HepG2 (cell line): ENCODE measurements around the gene ARIH2. TPM values are rescaled to one million over a fixed set of nuclear protein-coding genes. Genes with fewer than 3 reads are reported as not detected.
A peak's percentile ranks its signal among the peaks of the same experiment; 100 is the strongest.

Source experiments
- CEBPG ChIP-seq: IDR thresholded peaks from 2 replicates; pipeline ENCODE4 v1.6.1; 2016
- ELF1 ChIP-seq: sonication (generic); formaldehyde crosslinking; IDR thresholded peaks from 2 replicates; pipeline ENCODE4 v1.4.0; 2020; ENCODE audit warnings: missing genetic modification reagents
- IRF2 ChIP-seq: IDR thresholded peaks from 2 replicates; pipeline ENCODE4 v1.6.1; 2018; ENCODE audit warnings: missing genetic modification reagents, missing compliant biosample characterization
- IRX3 ChIP-seq: sonication (generic); formaldehyde crosslinking; IDR thresholded peaks from 2 replicates; pipeline ENCODE4 v1.8.1; 2023; ENCODE audit warnings: mild to moderate bottlenecking, low read depth, missing genetic modification reagents, borderline replicate concordance
- KDM1A ChIP-seq: IDR thresholded peaks from 2 replicates; pipeline ENCODE4 v1.6.1; 2016; ENCODE audit warnings: missing compliant biosample characterization
- NCOR1 ChIP-seq: fragments of 200-600 bp; sonication (generic); IDR thresholded peaks from 2 replicates; pipeline ENCODE4 v1.7.0; 2017; ENCODE audit warnings: antibody characterized with exemption, low read length, borderline replicate concordance
- PHF20 ChIP-seq: sonication (generic); formaldehyde crosslinking; IDR thresholded peaks from 2 replicates; pipeline ENCODE4 v1.5.0; 2020; ENCODE audit warnings: mild to moderate bottlenecking, missing genetic modification reagents
- PRMT3 ChIP-seq: sonication (generic); formaldehyde crosslinking; IDR thresholded peaks from 2 replicates; pipeline ENCODE4 v1.8.1; 2022; ENCODE audit warnings: low read depth, mild to moderate bottlenecking, moderate library complexity, missing genetic modification reagents, borderline replicate concordance
- PTBP1 ChIP-seq: fragments of 200-400 bp; formaldehyde crosslinking; IDR thresholded peaks from 2 replicates; pipeline ENCODE4 v1.6.1; 2018; ENCODE audit warnings: low read length, low read depth; ENCODE audit not compliant: poor library complexity, severe bottlenecking
- RBM22 ChIP-seq: fragments of 200-400 bp; formaldehyde crosslinking; optimal IDR thresholded peaks from 2 replicates; pipeline ENCODE3; 2017; ENCODE audit warnings: mild to moderate bottlenecking, low read length, moderate library complexity
- REL ChIP-seq: sonication (generic); formaldehyde crosslinking; conservative IDR thresholded peaks from 2 replicates; pipeline ENCODE4 v1.8.0; 2022; ENCODE audit warnings: mild to moderate bottlenecking, missing genetic modification reagents, moderate library complexity
- SAFB2 ChIP-seq: sonication (generic); formaldehyde crosslinking; IDR thresholded peaks from 2 replicates; pipeline ENCODE4 v1.5.1; 2020; ENCODE audit warnings: missing genetic modification reagents, low read depth, mild to moderate bottlenecking, borderline replicate concordance
- TBX2 ChIP-seq: sonication (generic); formaldehyde crosslinking; IDR thresholded peaks from 2 replicates; pipeline ENCODE4 v1.5.0; 2020; ENCODE audit warnings: missing genetic modification reagents, mild to moderate bottlenecking, borderline replicate concordance
- TP53 ChIP-seq: sonication (generic); formaldehyde crosslinking; conservative IDR thresholded peaks from 2 replicates; pipeline ENCODE4 v1.4.0; 2020; ENCODE audit warnings: missing genetic modification reagents
- ZNF253 ChIP-seq: sonication (generic); formaldehyde crosslinking; IDR thresholded peaks from 2 replicates; pipeline ENCODE4 v1.8.0; 2022; ENCODE audit warnings: mild to moderate bottlenecking, missing genetic modification reagents, borderline replicate concordance
- ZNF431 ChIP-seq: sonication (generic); formaldehyde crosslinking; IDR thresholded peaks from 2 replicates; pipeline ENCODE4 v1.9.0; 2022; ENCODE audit warnings: missing genetic modification reagents, low read depth, mild to moderate bottlenecking, borderline replicate concordance
- ZNF484 ChIP-seq: sonication (generic); formaldehyde crosslinking; IDR thresholded peaks from 2 replicates; pipeline ENCODE4 v1.5.1; 2020; ENCODE audit warnings: mild to moderate bottlenecking, low read depth, missing genetic modification reagents, borderline replicate concordance
- ZNF530 ChIP-seq: sonication (generic); formaldehyde crosslinking; IDR thresholded peaks from 2 replicates; pipeline ENCODE4 v1.5.0; 2020; ENCODE audit warnings: low read depth, mild to moderate bottlenecking, missing genetic modification reagents
- ZNF563 ChIP-seq: sonication (generic); formaldehyde crosslinking; IDR thresholded peaks from 2 replicates; pipeline ENCODE4 v1.8.0; 2022; ENCODE audit warnings: mild to moderate bottlenecking, moderate library complexity, missing genetic modification reagents
- ZNF704 ChIP-seq: sonication (generic); formaldehyde crosslinking; IDR thresholded peaks from 2 replicates; pipeline ENCODE4 v1.8.1; 2023; ENCODE audit warnings: mild to moderate bottlenecking, inconsistent platforms, moderate library complexity, missing genetic modification reagents, borderline replicate concordance
- ZNF782 ChIP-seq: sonication (generic); formaldehyde crosslinking; IDR thresholded peaks from 2 replicates; pipeline ENCODE4 v1.4.0; 2020; ENCODE audit warnings: missing genetic modification reagents, mild to moderate bottlenecking, borderline replicate concordance
- ZNF792 ChIP-seq: IDR thresholded peaks from 2 replicates; pipeline ENCODE4 v1.6.1; 2016
- ZSCAN9 ChIP-seq: IDR thresholded peaks from 2 replicates; pipeline ENCODE4 v1.6.1; 2016; ENCODE audit warnings: borderline replicate concordance
- polyA plus RNA-seq, 8 experiments: library from polyadenylated mRNA; depleted of rRNA in 3 of 8; stranded (reverse) in 7 of 8; unstranded in 1 of 8; fragments of >200 nt; fragmentation: Illumina TruSeq in 4 of 8; extraction: Trizol in 4 of 8; gene quantifications; 2 replicates each; pipeline versions ENCODE4 v1.2.1 to v1.2.3, GENCODE V29; 2011 to 2016; ENCODE audit warnings: low read depth in 4 of 8, missing spikeins in 1 of 8, mixed read lengths in 1 of 8; ENCODE audit not compliant: insufficient read depth in 1 of 8
- total RNA-seq, 5 experiments: library from RNA; depleted of rRNA; stranded (reverse); fragments of >200 nt; fragmentation: Illumina TruSeq; extraction: Trizol; gene quantifications; 2 replicates each; pipeline ENCODE4 v1.2.3, GENCODE V29; 2016; ENCODE audit warnings: low read depth in 1 of 5
- TF ChIP-seq, protein P1 (sequence below): sonication (generic); formaldehyde crosslinking; IDR thresholded peaks from 2 replicates; pipeline ENCODE4 v1.4.0; 2020; ENCODE audit warnings: missing genetic modification reagents, borderline replicate concordance

Gene ARIH2
- total and polyA plus RNA-seq, 2 of the 13 experiments (the other 11 are each of a cell fraction or from before 2014, with no cell fraction given), result 64.8 to 83.3 TPM

DNA sequence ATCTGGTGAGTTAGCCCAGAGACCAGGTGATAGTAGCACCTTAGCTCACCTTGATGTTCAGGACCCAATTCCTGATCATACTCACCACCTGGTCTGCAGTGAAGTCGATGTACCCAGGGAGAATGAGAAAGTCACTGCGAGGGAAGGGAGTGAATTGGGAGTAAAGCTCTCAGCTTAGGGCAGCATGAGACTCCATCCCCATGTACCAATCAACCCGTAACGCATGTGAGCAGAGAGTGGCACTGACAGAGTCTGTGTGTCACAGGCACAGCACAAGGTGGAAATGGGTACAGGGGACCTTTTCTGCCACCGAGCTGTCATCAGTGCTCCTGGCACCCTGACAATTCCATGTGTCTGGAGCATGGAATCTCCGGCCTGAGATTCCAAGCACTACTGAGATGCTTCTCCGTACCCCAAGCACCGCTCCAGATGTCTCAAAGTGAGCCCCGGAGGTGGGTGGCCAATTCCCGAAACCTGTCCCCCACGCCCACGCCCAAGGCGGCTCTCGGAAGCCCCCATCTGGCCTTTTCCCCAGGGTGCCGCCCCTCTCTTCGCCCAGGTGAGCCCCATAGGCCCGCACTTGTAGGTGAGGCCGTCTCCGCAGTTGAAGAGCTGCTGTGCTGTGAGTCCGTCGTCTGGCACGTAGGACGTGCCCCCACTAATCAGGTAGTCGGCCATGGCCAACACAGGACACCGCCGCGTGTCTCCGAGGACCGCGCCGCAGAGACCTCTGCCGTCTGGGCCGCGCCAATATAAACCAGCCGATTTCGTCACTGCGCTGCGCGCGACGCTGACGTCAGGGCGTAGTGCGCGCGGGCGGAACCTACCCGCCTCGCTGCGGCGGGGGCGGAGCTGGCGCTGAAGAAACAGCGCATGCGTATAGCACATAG lies 110.3 kb downstream of the ARIH2 start, which contains the start of gene IMPDH2 (continued):
- TF ChIP-seq ZNF563 (CRISPR knock-in tag) (peak; percentile 90; the same call in 1 of the 2 replicates), ZNF704 (peak; percentile 89), ZNF530 (CRISPR knock-in tag) (no peak), IRX3 (CRISPR knock-in tag) (peak; percentile 74; the same call in 1 of the 2 replicates), ZNF792 (peak; percentile 73; the same call in 1 of the 2 replicates), PTBP1 (peak; percentile 86), RBM22 (peak; percentile 100), IRF2 (CRISPR knock-in tag) (peak; percentile 94), REL (CRISPR knock-in tag) (peak; percentile 91; the same call in 1 of the 2 replicates), CEBPG (CRISPR knock-in tag) (peak; percentile 97), PHF20 (CRISPR knock-in tag) (peak; percentile 83), KDM1A (CRISPR knock-in tag) (no peak), NCOR1 (no peak), SAFB2 (CRISPR knock-in tag) (peak; percentile 99), ZNF782 (CRISPR knock-in tag) (peak; percentile 85), TBX2 (peak; percentile 85), ZNF484 (no peak; the same call in 1 of the 2 replicates), ZNF253 (CRISPR knock-in tag) (peak; percentile 80; the same call in 1 of the 2 replicates), TP53 (CRISPR knock-in tag) (0 out of 2 replicates have a peak, but pooled peaks have one; percentile 73), ELF1 (CRISPR knock-in tag) (peak; percentile 78), ZSCAN9 (peak; percentile 95), PRMT3 (CRISPR knock-in tag) (no peak), ZNF431 (CRISPR knock-in tag) (no peak; the same call in 1 of the 2 replicates)
- TF ChIP-seq, protein P1, sequence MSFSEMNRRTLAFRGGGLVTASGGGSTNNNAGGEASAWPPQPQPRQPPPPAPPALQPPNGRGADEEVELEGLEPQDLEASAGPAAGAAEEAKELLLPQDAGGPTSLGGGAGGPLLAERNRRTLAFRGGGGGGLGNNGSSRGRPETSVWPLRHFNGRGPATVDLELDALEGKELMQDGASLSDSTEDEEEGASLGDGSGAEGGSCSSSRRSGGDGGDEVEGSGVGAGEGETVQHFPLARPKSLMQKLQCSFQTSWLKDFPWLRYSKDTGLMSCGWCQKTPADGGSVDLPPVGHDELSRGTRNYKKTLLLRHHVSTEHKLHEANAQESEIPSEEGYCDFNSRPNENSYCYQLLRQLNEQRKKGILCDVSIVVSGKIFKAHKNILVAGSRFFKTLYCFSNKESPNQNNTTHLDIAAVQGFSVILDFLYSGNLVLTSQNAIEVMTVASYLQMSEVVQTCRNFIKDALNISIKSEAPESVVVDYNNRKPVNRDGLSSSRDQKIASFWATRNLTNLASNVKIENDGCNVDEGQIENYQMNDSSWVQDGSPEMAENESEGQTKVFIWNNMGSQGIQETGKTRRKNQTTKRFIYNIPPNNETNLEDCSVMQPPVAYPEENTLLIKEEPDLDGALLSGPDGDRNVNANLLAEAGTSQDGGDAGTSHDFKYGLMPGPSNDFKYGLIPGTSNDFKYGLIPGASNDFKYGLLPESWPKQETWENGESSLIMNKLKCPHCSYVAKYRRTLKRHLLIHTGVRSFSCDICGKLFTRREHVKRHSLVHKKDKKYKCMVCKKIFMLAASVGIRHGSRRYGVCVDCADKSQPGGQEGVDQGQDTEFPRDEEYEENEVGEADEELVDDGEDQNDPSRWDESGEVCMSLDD (CRISPR knock-in tag), result no peak
